Measurements from ENCODE around the gene MGA. TPM values are rescaled to one million over a fixed set of nuclear protein-coding genes. Genes with fewer than 3 reads are reported as not detected.
A peak's percentile ranks its signal among the peaks of the same experiment; 100 is the strongest.

MGA gene
- total RNA-seq, 3 donors from 2014 or later (not counting 1 experiment from before 2014, with no cell fraction given), result 54.9 to 75.0 (median 71.3) TPM

- Mint-ChIP-seq H3K27me3 (ENCODE audit: low read depth in 2 of 2) (no peaks in the 10 kb centered on the region), H3K9me3 (no peaks in the 10 kb centered on the region), H3K4me3 (no peak overlapping the region), H3K36me3 (no peaks in the 10 kb centered on the region), H3K27ac (peak overlapping the region; percentile 42 to 65), H3K4me1 (peaks cover 58 to 60% of the 10 kb centered on the region in 2 donors)
- ATAC-seq (no peak), DNase-seq (no peak)
- intact Hi-C loops (cut with micrococcal nuclease), result no loop called here
- no peak overlapping the region for H3K27ac ChIP-seq (ENCODE audit: low read length)
- peaks cover 3% of the 10 kb centered on the region for H3K4me1 ChIP-seq (ENCODE audit: control insufficient read depth, insufficient read depth, low read length)
- TF ChIP-seq CTCF (IDR thresholded peaks at IDR 0.05), result no peak
- no peak overlapping the region for H3K4me3 ChIP-seq (ENCODE audit: low read length)
- H3K36me3 ChIP-seq (ENCODE audit: control insufficient read depth, insufficient read depth, low read length), result no peaks in the 10 kb centered on the region
- WGBS (ENCODE audit: insufficient coverage), result 43% methylated on average over 1 of the region's 1 CpG
- H3K9me3 ChIP-seq (ENCODE audit: control insufficient read depth, insufficient read depth, low read length), result no peaks in the 10 kb centered on the region
- no peaks in the 10 kb centered on the region for H3K27me3 ChIP-seq (ENCODE audit: control insufficient read depth, insufficient read depth, low read length)
These were observed 30.4 kb downstream of the MGA start for GRCh38 chr15:41690636-41691035.

GRCh38 chr15:41691471-41691870 lies 31.3 kb downstream of the MGA start:
- no peak for TF ChIP-seq CTCF (IDR thresholded peaks at IDR 0.05)
- Histone ChIP-seq H3K4me1 (ENCODE audit: control insufficient read depth, insufficient read depth, low read length) (peaks cover 3% of the 10 kb centered on the region), H3K9me3 (ENCODE audit: control insufficient read depth, insufficient read depth, low read length) (no peaks in the 10 kb centered on the region), H3K4me3 (ENCODE audit: low read length) (no peak overlapping the region), H3K27me3 (ENCODE audit: control insufficient read depth, insufficient read depth, low read length) (no peaks in the 10 kb centered on the region), H3K36me3 (ENCODE audit: control insufficient read depth, insufficient read depth, low read length) (no peaks in the 10 kb centered on the region), H3K27ac (ENCODE audit: low read length) (no peak overlapping the region)
- Mint-ChIP-seq H3K4me3 (no peak overlapping the region), H3K27me3 (ENCODE audit: low read depth in 2 of 2) (no peaks in the 10 kb centered on the region), H3K27ac (peak overlapping the region; percentile 36 to 75), H3K4me1 (peaks cover 59 to 63% of the 10 kb centered on the region in 2 donors), H3K36me3 (no peaks in the 10 kb centered on the region), H3K9me3 (no peaks in the 10 kb centered on the region)
- DNase-seq, result no peak
- no peak for ATAC-seq
- intact Hi-C loops (cut with micrococcal nuclease), result no loop called here
- WGBS (ENCODE audit: insufficient coverage), result 57% methylated on average over 1 of the region's 2 CpGs

- no peaks in the 10 kb centered on the region for H3K27me3 Mint-ChIP-seq (ENCODE audit: low read depth in 2 of 2)
- no peaks in the 10 kb centered on the region for H3K27me3 ChIP-seq (ENCODE audit: control insufficient read depth, insufficient read depth, low read length)
- no peak overlapping the region for H3K4me3 Mint-ChIP-seq
- H3K27ac ChIP-seq (ENCODE audit: low read length), result no peak overlapping the region
- 77% methylated on average over 4 of the region's 4 CpGs for WGBS (ENCODE audit: insufficient coverage)
- intact Hi-C loops (cut with micrococcal nuclease), result no loop called here
- no peaks in the 10 kb centered on the region for H3K9me3 ChIP-seq (ENCODE audit: control insufficient read depth, insufficient read depth, low read length)
- H3K36me3 Mint-ChIP-seq, result no peaks in the 10 kb centered on the region
- no peak for TF ChIP-seq CTCF (IDR thresholded peaks at IDR 0.05)
- H3K36me3 ChIP-seq (ENCODE audit: control insufficient read depth, insufficient read depth, low read length), result peaks cover 3% of the 10 kb centered on the region
- no peak overlapping the region for H3K4me3 ChIP-seq (ENCODE audit: low read length)
- DNase-seq (no peak), ATAC-seq (no peak)
- H3K4me1 ChIP-seq (ENCODE audit: control insufficient read depth, insufficient read depth, low read length), result peaks cover 3% of the 10 kb centered on the region
- H3K9me3 Mint-ChIP-seq, result no peaks in the 10 kb centered on the region
- peaks cover 53 to 62% of the 10 kb centered on the region in 2 donors for H3K4me1 Mint-ChIP-seq
- peak overlapping the region; percentile 36 to 75 for H3K27ac Mint-ChIP-seq
These were observed 31.8 kb downstream of the MGA start for GRCh38 chr15:41692049-41692448.

- 96% methylated on average over 2 of the region's 4 CpGs for WGBS (ENCODE audit: insufficient coverage)
- H3K36me3 ChIP-seq (ENCODE audit: control insufficient read depth, insufficient read depth, low read length), result peaks cover 3% of the 10 kb centered on the region
- H3K27ac Mint-ChIP-seq, result no peak overlapping the region
- H3K9me3 ChIP-seq (ENCODE audit: control insufficient read depth, insufficient read depth, low read length), result no peaks in the 10 kb centered on the region
- H3K9me3 Mint-ChIP-seq, result no peaks in the 10 kb centered on the region
- H3K4me1 ChIP-seq (ENCODE audit: control insufficient read depth, insufficient read depth, low read length), result peaks cover 3% of the 10 kb centered on the region
- intact Hi-C loops (cut with micrococcal nuclease), result no loop called here
- H3K27me3 Mint-ChIP-seq (ENCODE audit: low read depth in 2 of 2), result no peaks in the 10 kb centered on the region
- no peaks in the 10 kb centered on the region for H3K27me3 ChIP-seq (ENCODE audit: control insufficient read depth, insufficient read depth, low read length)
- no peak overlapping the region for H3K4me3 ChIP-seq (ENCODE audit: low read length)
- H3K36me3 Mint-ChIP-seq, result no peaks in the 10 kb centered on the region
- TF ChIP-seq CTCF (IDR thresholded peaks at IDR 0.05), result no peak
- no peak for ATAC-seq
- H3K4me3 Mint-ChIP-seq, result no peak overlapping the region
- peaks cover 36 to 48% of the 10 kb centered on the region in 2 donors for H3K4me1 Mint-ChIP-seq
- no peak overlapping the region for H3K27ac ChIP-seq (ENCODE audit: low read length)
- DNase-seq, result no peak
These were observed 33.6 kb downstream of the MGA start for GRCh38 chr15:41693757-41694156.

Measured in natural killer cell (primary cell).